GM12875 (cell line): Measurements from ENCODE around the gene BTBD16.

Experiments used
- H3K4me3 ChIP-seq: one replicate; pipeline ENCODE4 v1.5.1; 2011; ENCODE audit warnings: low read depth, low read length, control low read depth
- TF ChIP-seq, protein P1 (sequence below): IDR thresholded peaks from 2 replicates; pipeline ENCODE4 v1.5.1; 2011; ENCODE audit warnings: low read depth, mild to moderate bottlenecking, control low read depth, inconsistent platforms, low read length, moderate library complexity, borderline replicate concordance; ENCODE audit not compliant: insufficient read depth

Gene BTBD16

DNA sequence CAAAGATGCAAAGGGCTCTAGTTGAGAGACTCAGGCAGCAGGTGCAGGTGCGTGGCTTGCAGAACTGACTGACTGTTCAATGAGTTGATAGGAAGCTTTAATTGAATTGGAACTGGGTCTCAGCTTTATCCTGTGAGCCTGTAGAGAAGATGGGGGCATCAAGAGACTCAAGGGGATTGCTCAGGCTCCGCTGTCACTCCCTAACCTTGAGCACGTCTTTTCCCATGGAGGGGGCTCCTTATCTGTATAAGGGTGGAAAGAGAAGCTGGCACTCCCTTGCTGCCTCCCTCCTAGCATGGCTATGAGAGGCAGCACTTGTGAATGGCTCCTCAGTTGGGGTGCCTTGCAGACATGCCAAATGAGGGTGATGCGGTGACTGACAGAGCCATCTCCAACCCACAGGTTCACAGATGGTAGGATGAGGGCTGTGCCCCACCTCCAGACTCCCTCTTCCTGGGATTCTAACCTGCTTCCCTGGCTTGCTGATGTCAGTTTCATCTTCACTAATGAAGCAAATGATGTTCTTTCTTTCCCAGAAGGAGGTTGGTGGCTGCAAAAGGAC, 91.0 kb downstream of the BTBD16 start:
- TF ChIP-seq, protein P1, sequence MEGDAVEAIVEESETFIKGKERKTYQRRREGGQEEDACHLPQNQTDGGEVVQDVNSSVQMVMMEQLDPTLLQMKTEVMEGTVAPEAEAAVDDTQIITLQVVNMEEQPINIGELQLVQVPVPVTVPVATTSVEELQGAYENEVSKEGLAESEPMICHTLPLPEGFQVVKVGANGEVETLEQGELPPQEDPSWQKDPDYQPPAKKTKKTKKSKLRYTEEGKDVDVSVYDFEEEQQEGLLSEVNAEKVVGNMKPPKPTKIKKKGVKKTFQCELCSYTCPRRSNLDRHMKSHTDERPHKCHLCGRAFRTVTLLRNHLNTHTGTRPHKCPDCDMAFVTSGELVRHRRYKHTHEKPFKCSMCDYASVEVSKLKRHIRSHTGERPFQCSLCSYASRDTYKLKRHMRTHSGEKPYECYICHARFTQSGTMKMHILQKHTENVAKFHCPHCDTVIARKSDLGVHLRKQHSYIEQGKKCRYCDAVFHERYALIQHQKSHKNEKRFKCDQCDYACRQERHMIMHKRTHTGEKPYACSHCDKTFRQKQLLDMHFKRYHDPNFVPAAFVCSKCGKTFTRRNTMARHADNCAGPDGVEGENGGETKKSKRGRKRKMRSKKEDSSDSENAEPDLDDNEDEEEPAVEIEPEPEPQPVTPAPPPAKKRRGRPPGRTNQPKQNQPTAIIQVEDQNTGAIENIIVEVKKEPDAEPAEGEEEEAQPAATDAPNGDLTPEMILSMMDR, result no peak
- no peak overlapping the region for H3K4me3 ChIP-seq

DNA sequence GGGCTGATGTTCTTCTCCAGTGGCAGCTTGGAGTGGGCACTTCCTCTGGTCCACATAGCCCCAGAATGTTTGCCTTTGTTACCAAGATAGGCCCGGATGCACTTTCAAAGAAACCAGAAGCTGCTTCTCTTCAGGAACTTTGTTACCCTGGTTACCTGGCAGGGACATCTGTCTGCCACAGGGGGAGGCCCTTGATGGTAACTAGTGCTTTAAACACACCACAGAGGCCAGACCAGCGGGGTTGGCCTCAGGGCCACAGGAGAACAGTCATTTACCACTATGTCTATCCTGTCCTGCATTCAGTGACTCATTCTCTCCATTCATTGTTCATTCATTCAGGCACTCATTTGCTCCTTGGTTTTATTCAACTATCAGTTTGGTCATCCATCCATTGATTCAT, 91.5 kb downstream of the BTBD16 start:
- H3K4me3 ChIP-seq, result no peak overlapping the region
- TF ChIP-seq, protein P1, result no peak

GRCh38 chr10:122363311-122363710, 92.2 kb downstream of the BTBD16 start:
- TF ChIP-seq, protein P1, result no peak
- no peak overlapping the region for H3K4me3 ChIP-seq

- TF ChIP-seq, protein P1, result no peak
- no peak overlapping the region for H3K4me3 ChIP-seq
These were observed 92.8 kb downstream of the BTBD16 start for GRCh38 chr10:122363722-122364463.

- TF ChIP-seq, protein P1, result no peak
- H3K4me3 ChIP-seq, result no peak overlapping the region
These were observed 97.6 kb downstream of the BTBD16 start for GRCh38 chr10:122368502-122369254.

DNA sequence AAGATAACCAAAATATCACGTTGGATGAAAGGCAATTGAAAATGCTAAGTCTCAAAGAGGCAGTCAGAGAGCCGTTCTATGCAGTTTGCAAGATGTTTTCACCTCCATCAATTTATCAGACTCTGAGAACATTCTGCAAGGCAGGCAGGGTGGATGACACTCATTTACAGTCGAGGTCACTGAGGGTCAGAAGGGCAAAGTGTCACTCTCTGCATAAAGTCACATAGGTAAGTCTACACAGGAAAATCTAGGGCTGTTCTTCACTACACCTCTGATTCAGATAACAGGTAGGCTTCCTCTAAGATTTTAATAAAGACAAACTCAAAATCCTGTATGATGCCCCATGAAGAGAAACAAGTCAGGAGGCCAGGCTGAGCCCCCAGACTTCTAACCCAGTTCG, 102.0 kb downstream of the BTBD16 start:
- H3K4me3 ChIP-seq, result no peak overlapping the region

More for the DNA sequence above, 102.0 kb downstream of the BTBD16 start:
- TF ChIP-seq, protein P1, result no peak
